Hematopoietic multipotent progenitor cell treated with erythropoietin and hydrocortisone succinate and interleukin-3 and kit ligand, for 4 days (in vitro differentiated cells): ENCODE results near the gene DPY19L3.
"Not testable (repeated sequence)": the region's sequence is repeated elsewhere in the genome, so short reads cannot be mapped to it uniquely, and the experiment has no call there.

Experiments used
- DNase-seq: peaks from one replicate; pipeline ENCODE4 v3.0.0-alpha.2; 2015

DPY19L3 gene

DNA sequence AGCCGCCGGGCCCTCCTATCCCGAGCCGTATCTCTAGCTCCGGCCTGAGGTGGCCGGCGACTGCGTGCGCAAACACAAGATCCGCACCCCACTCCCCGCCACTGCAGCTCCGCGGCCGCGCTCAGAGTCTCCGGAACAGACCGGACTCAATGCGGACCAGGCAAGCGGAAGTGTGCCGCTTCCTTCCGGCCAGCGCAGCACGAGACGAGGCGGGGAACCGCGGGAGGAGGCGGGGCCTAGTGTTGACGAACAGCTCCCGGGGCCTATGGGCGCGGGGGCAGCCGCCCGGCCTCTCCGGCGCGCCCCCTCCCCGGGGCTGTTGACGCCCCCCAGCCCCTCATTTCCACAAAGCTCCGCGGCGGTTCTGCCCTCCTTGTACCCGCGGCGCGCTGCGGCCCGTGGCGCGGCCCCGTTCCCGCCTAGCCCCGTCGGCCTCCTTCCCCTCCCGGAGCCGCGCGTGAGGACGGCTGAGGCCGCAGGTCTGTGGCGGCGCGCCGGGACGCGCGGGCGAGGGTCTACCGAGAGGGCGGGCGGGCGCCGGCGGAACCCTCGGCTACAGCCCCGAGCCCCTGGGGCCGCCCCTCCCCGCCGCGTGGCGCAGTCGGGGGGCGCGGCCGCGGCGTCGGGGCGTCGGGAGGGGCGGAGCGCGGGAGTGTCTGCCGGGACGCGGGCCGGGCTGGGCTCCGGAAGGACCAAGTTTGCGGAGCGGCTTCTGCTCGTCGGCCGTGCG is at the start of gene DPY19L3:
DPY19L3 (plus strand) TSS at position 340 of the 730 bp plus-strand sequence. CDS start 2,484 bp downstream, outside the sequence.
- peak; percentile 97 for DNase-seq

- DNase-seq: peak; percentile 18
These were observed 47.9 kb upstream of the DPY19L3 start for GRCh38 chr19:32357720-32358119.

GRCh38 chr19:32358321-32358720 is 47.2 kb upstream of the DPY19L3 start:
- DNase-seq: no peak

DNA sequence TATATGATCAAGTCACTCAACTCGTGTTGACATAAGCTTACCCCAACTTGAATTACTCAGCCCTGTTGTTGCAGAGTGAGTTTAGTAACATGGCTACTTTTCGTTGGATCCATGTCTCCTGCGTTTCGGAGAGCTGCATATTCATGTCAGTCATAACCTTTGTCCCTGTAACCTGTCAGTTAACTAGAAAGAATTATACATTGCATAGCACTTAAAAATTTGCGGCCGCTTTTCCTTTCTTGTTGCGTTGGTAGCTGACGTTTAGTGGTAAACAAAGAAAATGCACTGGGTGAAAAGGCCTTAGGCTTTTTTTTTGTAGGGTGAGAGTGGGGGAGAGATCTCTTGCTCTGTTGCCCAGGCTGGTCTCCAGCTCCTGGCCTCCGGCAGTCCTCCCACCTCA is 46.0 kb upstream of the DPY19L3 start:
- no peak for DNase-seq

DNA sequence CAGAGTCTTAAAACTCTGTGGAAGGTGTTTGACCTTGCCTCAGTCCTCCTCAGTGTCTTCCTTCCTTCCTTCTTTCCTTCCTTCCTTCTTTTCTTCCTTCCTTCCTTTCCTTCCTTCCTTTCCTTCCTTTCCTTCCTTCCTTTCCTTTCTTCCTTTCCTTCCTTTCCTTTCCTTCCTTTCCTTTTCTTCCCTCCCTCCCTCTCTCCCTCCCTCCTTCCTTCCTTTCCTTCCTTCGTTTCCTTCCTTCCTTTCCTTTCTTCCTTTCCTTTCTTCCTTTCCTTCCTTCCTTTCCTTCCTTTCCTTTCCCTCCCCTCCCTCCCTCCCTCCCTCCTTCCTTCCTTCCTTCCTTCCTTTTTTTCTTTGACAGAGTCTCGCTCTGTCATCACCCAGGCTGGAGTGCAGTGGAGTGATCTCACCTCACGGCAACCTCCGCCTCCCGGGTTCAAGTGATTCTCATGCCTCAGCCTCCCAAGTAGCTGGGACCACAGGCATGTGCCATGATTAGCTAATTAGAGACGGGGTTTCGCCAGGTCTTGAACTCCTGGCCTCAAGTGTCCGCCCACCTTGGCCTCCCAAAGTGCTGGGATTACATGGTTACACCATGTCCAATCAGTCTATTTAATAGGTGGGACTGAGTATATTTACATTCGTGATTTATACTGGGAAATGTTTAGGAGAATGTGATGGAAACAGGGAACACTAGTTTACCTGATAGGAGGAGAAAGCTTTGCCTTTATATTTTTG is 43.8 kb upstream of the DPY19L3 start:
- DNase-seq: no peak

- no peak for DNase-seq
These were observed 43.3 kb upstream of the DPY19L3 start for GRCh38 chr19:32362318-32362691.

- DNase-seq: no peak
These were observed 42.4 kb upstream of the DPY19L3 start for GRCh38 chr19:32363175-32363574.

GRCh38 chr19:32363632-32364031 is 41.9 kb upstream of the DPY19L3 start:
- DNase-seq: no peak

DNA sequence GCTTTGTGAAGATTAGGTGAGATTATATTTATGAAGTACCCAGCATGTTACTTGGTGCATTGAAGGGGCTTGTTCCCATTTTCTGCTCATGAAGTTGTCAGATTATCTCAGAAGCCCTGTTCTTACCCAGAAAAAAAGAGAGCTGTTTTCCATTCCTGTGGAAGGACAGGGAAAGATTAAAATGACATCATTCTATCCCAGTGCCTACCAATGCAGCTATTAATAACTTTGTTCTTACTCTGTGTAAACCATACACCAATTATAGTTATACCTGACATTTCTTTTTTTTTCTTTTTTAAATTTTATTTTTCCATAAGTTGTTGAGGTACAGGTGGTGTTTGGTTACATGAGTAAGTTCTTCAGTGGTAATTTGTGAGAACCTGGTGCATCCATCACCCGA is 41.5 kb upstream of the DPY19L3 start:
- DNase-seq: no peak

- DNase-seq: no peak
These were observed 38.5 kb upstream of the DPY19L3 start for GRCh38 chr19:32367063-32367462.

DNA sequence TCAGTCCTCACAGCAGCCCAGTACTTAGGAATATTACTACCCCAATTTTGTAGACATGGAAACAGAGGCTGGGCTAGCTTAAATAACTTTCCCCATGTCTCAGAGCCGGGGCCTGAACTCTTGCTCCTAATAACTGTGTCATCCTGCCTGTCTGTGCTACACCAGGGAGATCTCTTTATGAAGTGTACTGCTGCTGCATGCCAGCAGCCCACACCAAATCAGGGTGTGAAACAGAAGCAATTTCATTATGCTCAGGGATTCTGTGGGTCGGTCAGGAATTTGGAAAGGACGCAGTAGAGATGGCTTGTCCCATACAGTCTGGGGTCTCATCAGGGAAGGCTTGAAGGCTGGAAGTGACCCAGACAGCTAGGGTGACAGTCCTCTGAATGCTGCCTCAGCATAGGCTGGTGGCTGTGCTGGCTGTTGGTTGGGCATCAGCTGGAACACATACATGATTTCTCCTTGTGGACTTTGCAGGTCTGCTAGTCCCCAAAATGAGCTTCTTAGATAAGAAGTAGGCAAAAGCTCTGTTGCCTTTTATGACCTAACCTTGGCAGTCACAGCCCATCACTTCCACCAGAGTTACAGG is 37.5 kb upstream of the DPY19L3 start:
- no peak for DNase-seq

DNA sequence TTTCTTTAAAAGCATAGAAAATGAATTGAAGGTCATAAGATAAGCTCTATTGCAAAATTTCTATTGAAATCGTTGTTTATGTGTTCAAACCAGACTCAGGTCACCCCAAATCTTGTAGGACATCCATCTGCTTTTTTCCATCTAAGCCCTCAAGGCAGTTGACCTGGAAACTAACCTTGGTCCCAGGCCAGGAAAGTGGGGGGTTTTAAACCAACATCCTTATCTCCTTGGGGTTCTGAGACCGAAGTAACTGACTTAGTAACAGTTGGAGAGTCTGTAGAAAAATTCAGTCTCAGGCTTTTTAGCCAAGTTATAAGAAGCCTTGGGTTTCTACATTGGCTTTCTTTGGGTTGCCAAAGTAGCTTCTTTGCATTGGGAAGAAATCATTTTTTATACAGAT is 36.8 kb upstream of the DPY19L3 start:
- peak; percentile 56 for DNase-seq

DNA sequence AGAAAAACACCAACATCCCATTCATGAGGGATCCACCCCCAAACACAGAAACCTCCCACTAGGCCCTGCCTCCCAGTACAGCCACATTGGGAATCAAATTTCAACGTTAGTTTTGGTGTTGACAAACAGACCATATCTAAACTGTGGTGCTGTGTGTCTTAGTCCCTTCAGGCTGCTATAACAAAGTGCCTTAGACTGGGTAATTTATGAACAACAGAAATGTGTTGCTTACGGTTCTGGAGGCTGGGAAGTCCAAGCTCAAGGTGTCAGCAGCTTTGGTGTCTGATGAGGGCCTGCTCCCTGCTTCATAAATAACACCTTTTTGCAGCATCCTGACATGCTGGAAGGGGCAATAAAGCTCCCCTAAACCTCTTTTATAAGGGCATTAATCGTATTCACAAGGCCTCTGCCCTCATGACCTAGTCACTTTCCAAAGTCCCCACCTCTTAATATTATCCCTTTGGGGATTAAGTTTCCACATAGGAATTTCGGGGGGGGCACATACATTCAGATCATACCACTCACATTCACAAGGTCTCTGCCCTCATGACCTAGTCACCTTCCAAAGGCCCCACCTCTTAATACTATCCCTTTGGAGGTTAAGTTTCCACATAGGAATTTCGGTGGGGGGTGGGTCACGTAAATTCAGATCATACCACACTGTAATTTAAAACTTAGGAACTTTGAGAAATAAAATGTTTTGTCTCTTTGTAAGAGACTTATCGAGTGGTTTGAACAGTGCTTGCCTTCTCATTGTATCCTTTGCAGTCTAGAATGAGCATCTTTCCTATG is 32.6 kb upstream of the DPY19L3 start:
- DNase-seq: no peak

GRCh38 chr19:32373585-32374295 is 31.8 kb upstream of the DPY19L3 start:
- DNase-seq: peak; percentile 41

- not testable (repeated sequence) for DNase-seq
These were observed 31.2 kb upstream of the DPY19L3 start for GRCh38 chr19:32374362-32374761.

DNA sequence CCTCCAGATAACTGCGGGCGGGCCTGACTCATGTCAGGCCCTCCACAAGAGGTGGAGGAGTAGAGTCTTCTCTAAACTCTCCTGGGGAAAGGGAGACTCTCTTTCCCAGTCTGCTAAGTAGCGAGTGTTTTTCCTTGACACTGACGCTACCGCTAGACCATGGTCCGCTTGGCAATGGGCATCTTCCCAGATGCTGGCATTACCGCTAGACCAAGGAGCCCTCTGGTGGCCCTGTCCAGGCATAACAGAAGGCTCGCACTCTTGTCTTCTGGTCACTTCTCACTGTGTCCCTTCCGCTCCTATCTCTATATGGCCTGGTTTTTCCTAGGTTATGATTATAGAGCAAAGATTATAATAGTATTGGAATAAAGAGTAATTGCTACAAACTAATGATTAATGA is 28.5 kb upstream of the DPY19L3 start:
- DNase-seq: peak; percentile 17

DNA sequence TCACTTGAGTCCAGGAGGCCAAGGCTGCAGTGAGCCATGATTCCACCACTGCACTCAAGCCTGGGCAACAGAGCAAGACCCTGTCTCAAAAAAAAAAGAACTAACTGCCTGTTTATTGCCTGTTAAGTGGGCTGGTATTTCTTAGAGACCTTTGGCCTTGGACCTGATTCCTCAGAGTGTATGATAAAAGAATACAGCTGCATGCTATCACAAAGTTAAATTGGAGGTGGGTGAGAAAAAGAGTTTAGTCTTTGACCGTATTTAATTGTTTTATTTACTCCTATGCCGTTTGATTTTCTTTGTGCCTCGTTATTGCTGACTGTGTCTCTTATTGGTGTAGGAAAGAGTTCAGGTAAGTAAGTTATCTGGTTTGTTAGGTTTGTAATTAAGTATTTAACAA is 25.3 kb upstream of the DPY19L3 start:
- DNase-seq: no peak

- DNase-seq: no peak
These were observed 17.7 kb upstream of the DPY19L3 start for GRCh38 chr19:32387701-32388392.

DNA sequence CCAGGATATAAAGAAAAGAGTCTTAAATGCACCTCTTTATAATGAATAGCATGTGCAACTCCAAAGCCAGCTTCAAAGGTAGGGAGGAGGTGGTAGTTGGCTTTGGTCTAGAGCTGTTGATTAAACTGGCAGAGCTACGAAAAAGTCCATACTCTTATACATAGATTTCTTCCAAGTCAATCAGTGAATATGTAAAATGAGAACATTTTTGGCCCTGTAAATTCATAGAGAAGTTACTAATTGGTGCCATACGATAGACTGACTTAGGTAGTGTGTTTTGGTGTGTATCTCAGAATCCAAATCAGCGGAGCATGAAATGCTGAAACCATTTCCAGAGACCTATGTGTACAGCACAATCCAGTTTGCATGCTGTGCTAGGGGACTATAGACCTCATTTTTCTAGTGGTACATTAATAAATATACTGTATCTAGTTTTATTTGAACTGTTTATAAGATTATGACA is 17.1 kb upstream of the DPY19L3 start:
- no peak for DNase-seq

- DNase-seq: no peak
These were observed 12.7 kb upstream of the DPY19L3 start for GRCh38 chr19:32392901-32393300.

GRCh38 chr19:32396046-32396652 is 9.4 kb upstream of the DPY19L3 start:
- DNase-seq: no peak
